Dedifferentiated amniotic fluid mesenchymal stem cell (primary cell): ENCODE results near the gene GCHFR.

ENCODE experiments used
- DNase-seq: peaks from one replicate; pipeline ENCODE4 v3.0.0-alpha.2; 2016; ENCODE audit errors: extremely low spot score

GCHFR gene

DNA sequence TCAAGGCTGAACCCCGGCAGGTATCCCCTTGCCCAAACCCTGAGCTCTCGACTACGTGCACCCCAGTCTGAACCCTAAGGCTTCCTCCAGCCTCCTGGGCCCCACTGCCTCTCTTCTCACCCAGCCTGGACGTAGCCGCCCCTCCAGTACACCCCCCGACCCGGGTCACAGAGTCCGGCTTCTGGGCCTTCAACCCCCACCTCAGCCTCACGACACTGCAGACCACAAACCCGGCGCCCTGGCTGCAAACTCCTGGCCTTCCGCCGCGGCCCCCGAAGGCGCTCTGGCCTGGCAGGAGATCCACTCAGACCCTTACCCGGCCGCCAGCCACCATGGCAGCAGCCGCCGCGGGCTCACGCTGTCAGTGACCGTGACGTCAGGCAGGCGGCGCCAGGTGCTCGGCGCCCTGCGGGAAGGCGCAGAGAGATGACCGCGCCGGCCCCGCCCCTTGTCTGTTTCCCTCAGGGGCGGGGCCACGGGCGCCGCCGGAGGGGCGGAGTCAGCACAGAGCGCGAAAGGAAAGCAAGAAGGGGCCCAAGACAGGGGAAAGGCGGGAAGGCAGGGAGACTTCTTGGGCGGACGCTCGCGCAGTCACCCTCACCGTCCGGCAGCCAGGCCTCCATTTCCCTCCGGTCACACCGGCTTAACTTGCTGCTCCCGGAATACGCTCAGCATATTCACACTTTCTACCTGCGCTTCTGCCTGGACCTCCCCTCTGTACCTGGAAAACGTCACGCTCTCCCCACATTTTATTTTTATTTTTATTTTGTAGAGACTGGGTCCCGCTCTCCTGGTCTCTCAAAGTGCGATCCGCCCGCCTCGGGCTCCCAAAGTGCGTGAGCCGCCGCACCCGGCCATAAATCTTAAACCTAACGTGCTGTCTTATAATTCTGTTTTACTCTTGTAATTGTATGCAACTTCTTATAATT lies 8.7 kb upstream of the GCHFR start, which contains the start of gene RMDN3:
Gene RMDN3, minus strand, starts transcription at position 372 of the 929 bp plus-strand sequence. CDS start 471 bp downstream, outside the sequence.
- peak; percentile 88 for DNase-seq

DNA sequence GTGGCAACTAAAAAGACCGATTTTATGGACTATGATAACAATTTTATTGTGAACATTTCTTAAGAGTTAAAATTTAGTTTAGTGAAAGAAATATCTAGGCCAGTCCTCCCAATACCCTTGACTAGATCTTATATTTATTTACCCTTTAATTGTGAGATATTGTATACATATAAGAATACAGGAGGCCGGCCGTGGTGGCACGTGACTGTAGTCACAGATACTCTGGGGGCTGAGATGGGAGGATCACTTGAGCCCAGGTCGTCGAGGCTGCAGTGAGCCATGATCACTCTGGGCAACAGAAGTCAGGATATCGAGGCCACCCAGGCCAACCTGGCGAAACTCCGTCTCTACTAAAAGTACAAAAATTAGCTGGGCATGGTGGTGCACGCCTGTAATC lies 8.1 kb upstream of the GCHFR start:
- no peak for DNase-seq

DNA sequence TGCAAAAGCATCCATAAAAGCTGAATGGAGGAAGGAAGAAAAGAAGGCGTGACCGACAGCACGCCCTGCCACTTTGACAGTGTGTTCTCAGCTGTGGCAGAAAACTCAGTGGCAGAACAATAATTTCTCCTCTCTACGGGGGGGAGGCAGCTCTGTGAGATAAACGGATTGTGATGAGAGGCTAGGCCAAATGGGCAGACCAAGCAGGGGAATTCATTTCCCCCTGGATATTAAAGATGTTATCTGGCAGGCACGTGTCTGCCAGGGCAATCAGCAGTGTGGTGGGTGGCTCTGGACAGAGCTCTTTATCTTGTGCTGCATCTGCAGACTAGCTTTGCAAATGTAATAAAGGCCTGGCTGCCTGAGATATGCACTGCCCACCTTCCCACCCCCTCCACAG lies 6.9 kb upstream of the GCHFR start:
- DNase-seq: no peak

DNA sequence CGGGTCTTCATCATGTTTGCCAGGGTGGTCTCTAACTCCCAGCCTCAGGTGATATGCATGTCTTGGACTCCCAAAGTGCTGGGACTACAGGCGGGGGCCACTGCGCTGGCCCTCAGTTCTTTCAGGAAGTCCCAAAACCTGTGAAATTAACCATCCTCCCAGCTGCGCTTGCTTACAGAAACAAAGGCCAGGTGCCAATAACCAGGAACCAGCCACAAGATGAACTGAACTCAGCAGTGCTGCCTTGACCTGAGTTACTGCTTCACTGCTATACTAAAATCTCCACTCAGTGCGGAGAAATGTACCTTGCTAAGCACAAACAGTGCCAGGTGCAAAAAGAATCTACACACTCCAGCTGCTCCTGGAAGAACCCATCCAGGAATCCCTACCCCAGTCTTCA lies 3.9 kb upstream of the GCHFR start:
- DNase-seq: no peak

GRCh38 chr15:40762919-40763800 lies 708 bp upstream of the GCHFR start:
- DNase-seq: no peak

- DNase-seq: no peak
These were observed 798 bp downstream of the GCHFR start for GRCh38 chr15:40764629-40765103.

DNA sequence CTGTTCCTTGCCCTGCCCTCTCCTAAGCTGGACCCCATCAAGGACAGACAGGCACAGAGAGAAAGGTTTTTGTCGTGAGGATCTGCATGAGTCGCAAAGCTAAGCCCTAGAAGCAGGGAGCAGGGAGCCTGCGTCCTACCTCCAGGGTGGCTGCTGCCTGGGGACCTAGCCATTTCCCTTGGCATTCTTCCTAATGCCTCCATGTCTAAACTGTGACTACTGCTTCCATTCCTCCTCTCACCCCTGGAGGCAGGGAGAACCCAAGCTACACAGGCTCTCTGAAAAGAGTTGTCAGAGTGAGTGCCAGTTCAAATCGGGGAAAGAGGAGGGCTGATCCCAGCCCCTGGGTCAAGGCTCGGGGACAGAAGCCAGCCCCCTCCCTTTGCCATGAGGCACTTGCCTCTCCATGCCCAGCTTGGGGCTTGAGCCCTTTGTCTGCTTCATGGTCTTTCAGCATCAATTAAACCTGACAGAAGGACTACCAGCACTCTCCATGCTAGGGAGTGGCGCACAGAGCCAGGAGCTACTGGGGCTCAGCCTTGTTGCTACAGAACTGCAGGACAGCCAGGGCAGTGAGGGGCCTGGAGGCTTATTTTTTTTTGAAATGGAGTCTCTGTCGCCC lies 2.4 kb downstream of the GCHFR start:
- no peak for DNase-seq

GRCh38 chr15:40766906-40767837 lies 3.3 kb downstream of the GCHFR start:
- DNase-seq: no peak

- DNase-seq: no peak
These were observed 4.1 kb downstream of the GCHFR start for GRCh38 chr15:40767838-40768500.

DNA sequence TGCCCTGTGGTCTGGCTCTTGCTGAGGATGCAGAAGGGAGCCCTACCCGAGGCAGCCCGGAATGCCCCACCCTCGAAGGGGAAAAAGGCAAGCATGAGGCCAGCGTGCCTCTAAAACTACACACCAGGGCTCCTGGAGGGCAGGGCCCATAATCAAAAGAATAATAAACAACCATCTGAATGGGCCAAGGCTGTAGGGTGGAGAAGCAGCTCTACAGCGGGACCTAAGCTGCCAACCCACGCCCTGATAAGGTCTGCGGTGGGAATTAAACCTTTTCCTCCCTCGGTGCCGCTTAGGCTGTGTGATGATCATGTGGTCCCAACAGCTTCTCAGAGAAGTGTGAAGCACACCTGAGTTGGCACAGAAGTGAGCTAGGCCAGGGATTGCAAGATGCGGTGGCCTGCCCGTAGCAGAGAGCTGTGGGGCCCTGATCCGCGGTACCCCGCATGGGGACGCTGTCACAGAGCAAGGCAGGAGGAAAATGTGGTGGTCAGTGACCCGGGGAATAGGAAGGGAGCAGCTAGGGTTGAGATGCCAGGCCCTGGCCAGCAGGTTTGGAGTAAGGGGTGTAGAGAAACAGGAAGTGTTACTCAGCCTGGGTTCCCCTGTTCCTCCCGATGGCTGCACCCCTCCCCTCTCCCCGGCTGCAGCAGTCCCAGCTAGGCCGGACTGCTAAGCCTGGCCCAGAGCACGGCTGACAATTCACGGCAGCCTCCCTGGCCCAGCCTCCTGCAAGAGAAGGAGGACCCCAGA lies 4.8 kb downstream of the GCHFR start:
- DNase-seq: no peak

GRCh38 chr15:40769274-40770146 lies 5.6 kb downstream of the GCHFR start, which contains the start of gene C15orf62:
Gene C15orf62, plus strand, starts transcription at chr15:40769980. Its CDS starts 516 bp downstream, at chr15:40770496.
- no peak for DNase-seq

- no peak for DNase-seq
These were observed 6.4 kb downstream of the GCHFR start for GRCh38 chr15:40770147-40770721.

- DNase-seq: no peak
These were observed 7.4 kb downstream of the GCHFR start for GRCh38 chr15:40771242-40771641.

- no peak for DNase-seq
These were observed 8.1 kb downstream of the GCHFR start for GRCh38 chr15:40772014-40772413.

- no peak for DNase-seq
These were observed 9.6 kb downstream of the GCHFR start for GRCh38 chr15:40773496-40773895.

DNA sequence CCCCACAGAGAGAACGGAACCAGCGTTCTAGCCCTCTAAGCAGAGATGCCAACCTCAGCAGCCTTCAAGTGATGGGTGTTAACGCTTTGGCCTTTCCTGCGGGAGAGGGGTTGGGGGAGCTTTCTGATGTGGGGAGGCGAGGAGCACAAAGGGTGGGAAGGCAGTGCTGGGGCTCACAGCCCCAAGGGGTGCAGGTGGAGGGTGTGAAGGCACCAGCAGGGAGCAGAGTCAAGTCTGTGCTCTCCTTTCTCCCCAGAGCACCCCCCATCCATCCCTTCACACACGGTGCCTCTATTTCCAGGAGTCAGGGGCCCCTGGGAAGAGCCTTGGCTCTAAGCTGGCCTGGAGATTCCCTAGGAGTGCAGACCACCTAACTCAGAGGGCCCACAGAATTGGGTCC lies 10.0 kb downstream of the GCHFR start:
- DNase-seq: no peak

- DNase-seq: no peak
These were observed 11.1 kb downstream of the GCHFR start for GRCh38 chr15:40775007-40775406.
